Stimulated activated CD4-positive, alpha-beta T cell treated with anti-CD3 and anti-CD28 coated beads, Interleukin-15, amount 100 ng/mL, for 1 hour (primary cell): ENCODE results near the gene ZNF514.

Experiments used
- DNase-seq, 2 donors: peaks; one replicate each; pipeline ENCODE4 v3.0.0-alpha.2; 2020; ENCODE audit warnings: low read depth in 1 of 2, low spot score in 1 of 2

Gene ZNF514

DNA sequence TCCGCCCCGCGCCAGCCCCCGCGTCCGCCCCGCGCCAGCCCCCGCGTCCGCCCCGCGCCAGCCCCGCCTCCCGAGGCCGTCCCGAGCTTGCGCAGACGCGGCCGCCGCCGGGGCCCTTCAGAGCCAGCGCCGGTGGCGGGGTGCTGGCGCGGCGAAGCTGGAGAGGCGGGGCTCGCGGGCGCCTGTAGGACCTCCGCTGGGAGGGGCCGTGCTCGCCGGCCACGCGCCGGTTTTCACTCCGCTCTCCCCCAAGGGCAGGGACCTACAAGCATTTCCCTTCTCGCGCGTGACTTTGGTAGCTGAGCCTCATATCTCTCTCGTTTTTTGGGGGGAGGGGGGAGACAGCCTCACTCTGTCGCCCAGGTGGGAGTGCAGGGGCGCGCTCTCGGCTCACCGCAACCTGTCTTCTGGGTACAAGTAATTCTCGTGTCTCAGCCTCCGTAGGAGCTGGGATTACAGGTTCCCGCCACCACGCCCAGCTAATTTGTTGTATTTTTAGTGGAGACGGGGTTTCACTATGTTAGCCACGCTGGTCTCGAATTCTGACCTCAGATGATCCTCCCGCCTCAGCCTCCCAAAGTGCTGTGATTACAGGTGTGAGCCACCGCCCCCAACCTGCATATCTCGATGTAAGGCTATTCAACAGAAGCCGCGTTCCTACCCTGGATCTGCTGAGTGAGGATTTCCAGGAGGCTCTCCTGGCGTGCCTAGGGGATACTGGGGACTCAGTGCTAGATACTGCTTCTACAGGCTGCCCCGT is at the start of gene ZNF514:
TSS of gene ZNF514 (minus strand) at position 159 of the 760 bp plus-strand sequence. CDS start 6,595 bp downstream, outside the sequence.
- DNase-seq: peak; percentile 60 to 63

DNA sequence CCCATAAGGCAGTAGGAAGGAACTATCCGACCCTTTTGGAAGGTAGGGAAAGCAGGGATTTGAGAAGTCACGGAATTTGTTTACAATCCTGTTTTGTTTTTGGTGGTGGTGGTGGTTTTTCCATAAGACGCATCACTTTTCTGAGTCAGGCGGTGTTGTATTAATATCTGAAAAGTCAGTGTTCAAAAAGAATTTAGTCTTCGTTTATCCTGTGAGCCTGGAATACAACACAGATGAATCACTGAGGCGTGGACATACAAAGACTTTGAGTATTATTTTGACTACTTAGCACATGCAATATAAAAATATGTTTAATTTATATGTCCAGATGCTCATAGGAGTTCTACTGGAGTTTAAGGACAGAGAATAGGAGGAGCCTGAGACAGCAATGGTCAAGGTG is 48.5 kb upstream of the ZNF514 start:
- no peak for DNase-seq

DNA sequence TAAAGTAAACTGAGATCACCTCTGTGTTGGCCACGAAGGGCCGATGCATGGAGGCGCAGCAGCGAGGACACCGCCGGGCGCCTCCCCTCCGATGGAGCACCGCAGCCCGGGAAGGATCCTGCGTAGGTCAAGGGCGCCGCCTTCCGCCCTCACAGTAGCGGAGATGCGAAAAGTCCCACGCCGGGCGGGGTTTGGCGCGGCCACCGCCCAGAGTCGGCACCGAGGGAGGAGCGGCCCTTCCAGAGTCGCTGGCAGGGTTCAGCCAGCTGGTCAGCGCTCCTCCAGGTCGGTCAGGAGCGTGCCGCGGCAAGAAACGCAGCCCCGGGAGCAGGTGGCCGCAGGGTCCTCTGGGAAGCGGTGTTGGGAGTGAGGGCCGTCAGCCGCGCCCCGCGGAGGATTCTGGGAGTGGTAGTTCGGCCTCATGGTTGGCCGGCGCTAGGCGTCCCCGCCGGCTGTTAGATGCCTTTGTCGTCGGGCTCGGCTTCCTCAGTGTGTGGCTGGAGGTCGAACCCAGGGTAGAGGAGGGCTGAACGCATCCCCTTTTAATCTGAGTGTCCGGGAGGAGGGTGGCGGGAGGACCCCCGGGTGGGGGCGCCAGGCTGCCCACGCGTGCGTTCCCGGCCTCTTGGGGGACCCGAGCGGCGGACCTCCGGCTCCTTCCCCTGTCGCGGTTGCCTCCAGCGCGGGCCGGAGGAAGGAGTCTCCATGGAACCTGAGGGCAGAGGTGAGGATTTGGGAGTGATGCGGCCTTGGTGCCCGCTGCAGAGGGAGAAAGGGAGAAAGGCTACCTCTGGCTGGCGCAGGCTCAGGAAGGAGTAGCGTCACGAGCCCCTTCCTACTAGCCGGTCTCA is 47.7 kb upstream of the ZNF514 start, which contains the start of gene ZNF892:
TSS of gene ZNF892 (plus strand) at position 411 of the 851 bp plus-strand sequence. CDS start at position 706, 295 bp downstream.
- DNase-seq: peak; percentile 59 to 72

DNA sequence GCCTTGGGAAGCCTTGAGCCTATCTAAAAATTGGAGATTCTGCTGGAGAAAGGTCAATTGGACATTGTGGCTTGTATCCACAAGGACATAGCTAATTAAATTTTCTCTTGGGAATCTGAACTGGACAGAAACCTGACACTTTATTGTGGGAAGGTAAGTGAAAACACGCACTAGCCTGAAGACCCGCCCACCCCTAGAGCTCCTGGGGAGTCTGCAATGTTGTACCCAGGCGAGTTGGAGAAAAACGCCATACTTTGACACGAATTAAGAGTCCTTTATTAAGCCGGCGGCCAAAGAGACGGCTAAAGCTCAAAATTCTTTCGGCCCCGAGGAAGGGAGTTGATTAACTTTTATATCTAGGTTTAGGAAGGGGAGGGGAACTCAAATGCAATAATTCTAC is 46.4 kb upstream of the ZNF514 start:
- no peak for DNase-seq

DNA sequence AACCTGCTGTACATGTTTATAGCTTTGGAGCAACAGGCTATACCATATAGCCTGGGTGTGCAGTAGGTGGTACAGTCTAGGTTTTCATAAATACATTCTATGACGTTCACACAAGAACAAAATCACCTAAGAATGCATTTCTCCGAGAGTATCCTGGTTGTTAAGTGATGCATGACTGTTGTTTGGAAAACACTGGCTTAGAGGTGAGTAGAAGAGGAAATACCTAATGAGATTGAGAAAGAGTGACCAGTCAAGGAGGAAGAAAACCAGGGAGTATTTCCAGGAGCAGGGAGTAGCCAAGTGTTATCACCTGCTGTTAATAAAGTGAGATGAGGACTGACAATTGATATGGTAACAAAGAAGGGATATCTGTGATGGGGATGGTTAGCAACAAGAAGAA is 44.7 kb upstream of the ZNF514 start:
- no peak for DNase-seq

DNA sequence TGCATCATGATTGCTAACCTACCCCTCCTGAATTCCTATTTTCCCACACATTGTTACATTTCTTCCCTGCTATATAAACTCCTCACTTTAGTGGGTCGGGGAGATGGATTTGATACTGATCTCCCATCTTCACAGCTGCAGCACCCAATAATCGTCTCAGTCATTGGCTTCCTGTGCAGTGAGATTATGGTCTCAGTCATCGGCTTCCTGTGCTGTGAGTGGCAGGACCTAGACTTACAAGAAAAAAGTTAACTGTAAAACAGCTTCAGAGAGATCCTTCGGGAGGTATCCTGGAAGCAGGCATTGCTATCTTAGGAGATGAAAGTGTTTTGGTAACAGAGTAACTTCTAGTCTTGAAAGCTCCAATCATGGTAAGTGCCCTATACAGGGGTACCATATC is 44.3 kb upstream of the ZNF514 start:
- DNase-seq: no peak

DNA sequence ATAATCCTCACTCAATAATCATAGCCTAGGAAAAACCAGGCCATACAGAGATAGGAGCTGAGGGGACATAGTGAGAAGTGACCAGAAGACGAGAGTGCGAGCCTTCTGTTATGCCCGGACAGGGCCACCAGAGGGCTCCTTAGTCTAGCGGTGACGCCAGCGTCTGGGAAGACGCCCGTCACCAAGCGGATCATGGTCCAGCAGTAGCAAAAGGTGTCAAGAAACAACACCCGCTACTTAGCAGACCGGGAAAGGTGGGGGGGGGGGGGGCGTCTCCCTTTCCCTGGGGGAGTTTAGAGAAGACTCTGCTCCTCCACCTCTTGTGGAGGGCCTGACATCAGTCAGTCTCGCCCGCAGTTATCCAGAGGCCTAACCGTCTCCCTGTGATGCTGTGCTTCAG is 33.3 kb upstream of the ZNF514 start:
- DNase-seq: peak; percentile 7 to 25

DNA sequence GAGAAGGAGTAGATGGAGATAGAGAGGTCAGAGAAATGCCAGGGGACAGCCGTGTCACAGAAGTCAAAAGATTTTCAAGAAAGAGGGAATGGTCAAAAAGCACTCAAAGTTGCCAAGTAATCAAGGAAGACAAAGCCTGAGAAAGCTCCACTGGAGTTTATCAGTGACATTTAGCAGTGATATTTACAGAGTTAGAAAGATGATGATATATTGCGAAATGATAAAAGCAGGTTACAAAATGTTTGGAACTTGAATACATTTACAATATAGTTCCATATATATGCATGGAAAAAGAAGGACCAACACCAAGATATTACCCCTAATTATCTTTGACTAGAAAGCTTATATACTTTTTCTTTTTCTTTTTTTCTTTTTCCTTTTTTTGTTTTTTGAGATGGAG is 26.3 kb upstream of the ZNF514 start:
- no peak for DNase-seq

DNA sequence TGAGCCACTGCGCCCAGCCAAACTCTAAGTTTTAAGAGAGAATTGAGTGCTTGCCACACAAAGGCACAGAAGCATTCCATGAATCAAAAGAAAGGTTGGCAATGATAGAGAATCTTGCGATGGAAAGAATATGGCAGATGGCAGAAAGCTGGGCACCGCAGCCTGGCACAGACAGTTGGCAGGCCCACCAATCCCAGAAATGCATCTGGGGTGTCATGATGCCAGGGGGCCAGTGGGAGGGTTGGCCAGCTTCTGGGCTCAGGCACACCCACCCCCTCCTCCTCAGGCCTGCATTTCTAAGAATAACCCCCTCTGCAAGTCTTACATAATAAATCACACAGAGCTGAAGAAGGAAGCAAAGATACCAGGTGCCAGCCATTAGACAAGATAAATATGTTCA is 25.5 kb upstream of the ZNF514 start:
- no peak for DNase-seq

DNA sequence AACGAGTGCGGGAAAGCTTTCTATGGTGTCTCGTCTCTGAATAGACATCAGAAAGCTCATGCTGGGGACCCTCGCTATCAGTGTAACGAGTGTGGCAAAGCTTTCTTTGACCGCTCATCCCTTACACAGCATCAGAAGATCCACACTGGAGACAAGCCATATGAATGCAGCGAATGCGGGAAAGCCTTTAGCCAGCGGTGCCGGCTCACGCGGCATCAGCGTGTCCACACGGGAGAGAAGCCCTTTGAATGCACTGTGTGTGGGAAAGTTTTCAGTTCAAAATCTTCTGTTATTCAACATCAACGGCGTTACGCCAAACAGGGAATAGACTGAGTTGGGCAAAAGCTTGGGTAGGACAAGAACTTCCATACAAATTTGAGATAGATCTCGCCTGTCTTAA is 22.1 kb upstream of the ZNF514 start:
- DNase-seq: no peak

DNA sequence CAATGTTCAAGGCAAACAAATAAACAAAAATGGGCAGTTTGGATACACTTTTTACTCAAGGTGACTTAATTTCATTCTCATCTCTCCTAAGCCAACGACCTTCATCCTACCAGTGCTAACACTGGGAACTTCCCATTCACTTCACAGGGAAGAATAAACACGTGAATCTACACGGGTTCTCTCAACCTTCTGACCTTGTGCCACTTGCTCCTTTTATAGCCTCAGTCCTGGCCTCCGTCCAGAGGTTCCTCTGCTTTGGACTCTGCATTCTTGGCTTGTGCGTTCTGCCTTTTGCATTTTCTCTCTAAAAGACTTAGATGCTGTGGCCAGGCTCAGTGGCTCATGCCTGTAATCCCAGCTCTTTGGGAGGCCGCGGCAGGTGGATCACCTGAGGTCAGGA is 19.8 kb upstream of the ZNF514 start:
- no peak for DNase-seq

DNA sequence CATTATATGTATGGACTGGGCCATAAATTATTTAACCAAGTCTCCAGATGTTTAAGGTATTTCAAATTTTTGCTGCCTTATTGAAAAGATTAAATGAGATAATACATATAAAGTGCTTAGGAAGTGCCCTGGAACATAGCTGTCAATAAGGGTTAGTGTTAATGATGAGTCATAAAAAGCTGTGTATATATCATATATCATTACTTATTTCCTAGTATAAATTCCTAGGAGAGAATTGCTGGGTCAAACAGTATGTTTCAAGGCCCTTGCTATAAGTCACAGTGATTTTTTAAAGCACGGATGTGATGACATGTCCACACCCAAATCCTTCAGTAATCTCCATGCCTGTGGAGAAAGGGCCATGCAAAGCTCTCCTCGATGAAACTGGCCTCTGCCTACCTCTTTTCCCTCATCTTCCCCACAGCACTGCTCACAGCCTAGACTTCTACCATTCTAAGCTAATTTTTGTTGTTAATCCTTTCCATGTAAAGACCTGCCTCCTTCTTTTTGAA is 14.4 kb upstream of the ZNF514 start:
- DNase-seq: no peak

DNA sequence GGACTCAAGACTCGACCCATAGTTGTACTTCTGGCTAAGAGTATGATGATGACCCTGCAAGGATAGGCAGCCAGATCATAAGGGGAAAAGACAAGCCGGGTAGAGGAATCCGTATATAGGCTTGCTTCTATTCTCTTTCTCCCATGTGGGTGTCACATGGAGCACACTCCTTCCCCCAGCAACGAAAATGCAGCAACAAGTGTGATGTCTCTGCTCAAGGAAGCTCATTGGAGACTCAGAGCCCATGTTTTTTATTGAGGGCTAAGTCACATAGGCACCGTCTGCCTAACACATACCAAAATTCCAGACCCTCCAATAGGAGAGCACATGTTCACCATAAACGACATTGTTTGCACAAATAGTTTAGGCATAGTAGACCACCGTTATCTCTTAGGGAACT is 12.3 kb upstream of the ZNF514 start:
- no peak for DNase-seq

DNA sequence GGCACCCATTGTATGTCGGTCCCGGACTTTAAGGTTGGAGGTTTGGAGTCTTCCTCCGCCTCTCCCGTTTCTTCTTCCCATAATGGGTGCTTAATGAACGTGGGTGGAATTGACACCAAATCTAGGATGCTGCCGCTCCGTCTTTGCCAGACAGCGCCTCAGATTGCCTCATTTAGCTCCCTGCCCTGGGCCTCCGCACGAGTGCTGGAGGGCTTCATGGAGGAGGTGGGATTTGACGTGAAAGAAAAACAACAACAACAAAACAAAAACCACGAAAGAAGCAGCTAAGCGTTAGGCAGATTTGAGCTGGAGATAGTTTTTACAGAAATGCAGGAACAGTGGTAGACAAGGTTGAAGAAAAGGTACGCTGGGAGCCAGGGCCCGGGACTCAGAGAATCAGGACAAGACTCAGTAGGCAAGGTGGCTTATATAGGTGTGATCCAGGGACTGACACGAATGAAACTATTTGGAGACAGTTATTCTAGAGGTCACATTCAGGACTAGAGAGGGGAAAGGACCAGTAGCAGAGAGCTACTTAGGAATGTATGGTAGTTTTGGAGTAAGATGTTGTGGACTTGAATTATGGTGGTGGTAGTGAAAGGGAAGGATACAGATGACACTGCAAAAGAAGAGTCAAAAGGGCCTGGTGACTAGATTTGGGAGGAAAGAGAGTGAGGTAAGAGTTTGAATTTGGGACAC is 6.6 kb upstream of the ZNF514 start:
- no peak for DNase-seq

DNA sequence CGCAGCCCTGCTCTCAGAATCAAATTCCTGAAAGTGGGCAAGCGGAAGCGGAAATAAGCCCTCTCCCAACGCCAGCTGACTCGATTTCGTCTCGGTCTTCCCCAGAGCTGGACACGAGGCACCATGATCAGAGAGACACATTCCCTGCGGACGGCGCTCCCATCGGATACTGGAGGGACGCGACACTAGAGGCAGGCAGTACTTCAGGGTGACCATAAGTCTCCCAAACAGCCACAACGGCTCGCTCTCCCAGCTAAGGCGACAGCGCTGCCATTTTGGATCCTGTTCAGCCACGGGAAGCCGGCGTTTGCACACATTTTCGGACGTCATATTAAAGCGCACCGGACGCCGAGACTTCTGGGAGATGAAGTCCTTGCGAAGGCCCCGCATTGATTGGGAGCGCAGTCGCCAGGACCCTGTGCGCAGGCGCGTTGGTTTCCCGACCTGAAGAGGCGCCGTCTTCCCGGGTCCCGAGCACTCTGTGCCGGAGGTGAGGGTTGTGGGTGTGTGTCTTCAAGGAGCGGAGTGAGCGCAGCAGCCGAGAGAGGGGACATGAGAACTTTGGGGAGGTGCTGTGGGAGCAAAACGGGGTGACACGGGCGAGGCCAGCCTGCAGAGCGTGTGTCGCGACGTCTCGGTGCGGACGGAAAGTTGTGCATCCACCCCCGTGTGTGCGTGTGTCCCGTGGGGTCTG is 5.9 kb upstream of the ZNF514 start, which contains the start of gene ZNF2:
TSS of gene ZNF2 (plus strand) at position 439 of the 694 bp plus-strand sequence. CDS start 10,418 bp downstream, outside the sequence.
- DNase-seq: peak; percentile 91

DNA sequence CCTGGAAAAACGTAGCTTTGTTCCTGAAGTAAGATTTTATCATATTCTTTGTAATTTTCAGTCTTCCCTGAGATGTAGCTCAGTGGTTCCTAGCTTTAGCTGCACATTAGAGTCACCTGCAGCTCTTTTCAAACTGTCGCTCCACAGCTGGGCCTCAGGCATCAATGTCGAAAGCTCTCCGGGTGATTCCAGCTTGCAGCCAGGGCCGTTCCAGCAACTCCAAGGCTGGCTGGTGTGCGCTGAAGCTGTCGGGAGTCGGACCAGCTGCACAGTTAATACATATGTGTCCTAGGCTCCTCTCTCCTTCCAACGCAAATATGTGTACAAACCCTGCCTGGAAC is 5.4 kb upstream of the ZNF514 start:
- DNase-seq: no peak

DNA sequence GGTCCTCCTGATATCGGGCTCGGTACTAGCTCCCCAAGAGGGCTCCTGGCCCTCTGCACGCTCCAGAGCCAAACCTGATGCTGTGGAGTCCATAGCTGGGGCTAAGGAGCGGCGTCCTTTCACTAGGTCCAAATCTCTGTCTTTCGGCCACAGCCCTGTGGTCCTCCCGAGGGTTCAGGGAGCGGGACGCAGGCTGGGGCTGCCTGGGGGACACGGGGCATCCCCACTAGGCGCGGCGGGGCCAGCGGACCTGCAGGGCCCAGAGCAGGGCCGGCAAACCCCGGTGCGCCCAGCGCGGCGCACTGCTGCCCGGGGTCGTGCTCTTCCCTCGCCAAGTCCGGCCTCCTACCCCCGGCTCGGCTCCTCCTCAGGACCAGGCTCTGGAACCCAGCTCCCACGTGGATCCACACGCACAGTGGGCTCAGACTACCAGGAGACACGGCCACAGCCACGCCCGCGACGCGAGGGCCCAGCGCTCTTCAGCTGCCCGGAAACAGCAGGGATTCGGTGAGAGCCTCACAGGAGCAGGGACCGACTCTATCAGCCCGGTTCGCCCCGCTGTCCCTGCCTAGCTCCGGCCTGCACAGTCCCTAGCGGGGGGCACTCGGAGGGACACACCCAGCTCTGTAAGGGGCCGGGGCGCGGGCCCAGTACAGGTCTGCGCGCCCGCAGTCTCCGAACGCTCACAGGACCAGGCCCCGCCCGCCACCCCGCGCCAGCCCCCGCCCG is 593 bp downstream of the ZNF514 start:
- DNase-seq: no peak

DNA sequence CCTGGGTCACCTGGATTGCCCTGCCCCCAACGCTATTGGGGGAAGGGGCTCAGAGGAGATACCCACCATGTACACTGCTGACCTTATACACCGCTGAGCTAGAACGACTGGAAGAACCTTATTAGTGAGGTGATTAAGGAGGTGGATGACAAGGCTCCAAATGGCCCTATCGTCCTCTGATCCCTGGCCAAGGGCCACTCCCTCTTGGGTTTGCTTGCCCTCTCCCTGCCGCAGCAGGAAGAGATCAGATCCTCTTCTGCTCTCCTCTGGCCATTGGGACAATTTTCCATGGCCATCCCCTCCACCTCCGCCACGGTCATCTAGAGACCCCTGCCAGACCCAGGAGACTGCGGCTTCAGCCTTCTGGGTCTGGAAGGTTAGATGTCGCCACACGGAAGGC is 1.2 kb downstream of the ZNF514 start:
- no peak for DNase-seq

DNA sequence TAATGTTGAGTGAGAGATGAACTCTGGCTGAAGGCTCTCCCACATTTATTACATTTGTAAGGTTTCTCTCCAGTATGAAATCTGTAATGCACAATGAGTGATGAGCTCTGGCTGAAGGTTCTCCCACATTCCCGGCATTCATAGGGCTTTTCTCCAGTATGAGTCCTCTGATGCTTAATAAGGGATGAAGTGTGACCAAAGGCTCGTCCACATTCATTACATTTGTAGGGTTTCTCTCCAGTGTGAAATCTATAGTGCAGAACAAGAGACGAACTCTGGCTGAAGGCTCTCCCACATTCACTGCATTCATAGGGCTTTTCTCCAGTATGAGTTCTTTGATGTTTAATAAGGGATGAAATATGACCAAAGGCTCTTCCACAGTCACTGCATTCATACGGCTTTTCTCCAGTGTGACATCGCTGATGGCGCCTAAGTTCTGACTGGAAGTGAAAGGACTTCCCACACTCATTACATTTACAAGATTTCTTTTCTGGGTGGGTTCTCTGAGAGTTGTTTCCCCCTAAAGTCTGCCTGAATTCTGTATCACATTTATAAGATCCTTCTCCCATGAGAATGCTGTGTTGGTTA is 10.2 kb downstream of the ZNF514 start:
- DNase-seq: no peak

DNA sequence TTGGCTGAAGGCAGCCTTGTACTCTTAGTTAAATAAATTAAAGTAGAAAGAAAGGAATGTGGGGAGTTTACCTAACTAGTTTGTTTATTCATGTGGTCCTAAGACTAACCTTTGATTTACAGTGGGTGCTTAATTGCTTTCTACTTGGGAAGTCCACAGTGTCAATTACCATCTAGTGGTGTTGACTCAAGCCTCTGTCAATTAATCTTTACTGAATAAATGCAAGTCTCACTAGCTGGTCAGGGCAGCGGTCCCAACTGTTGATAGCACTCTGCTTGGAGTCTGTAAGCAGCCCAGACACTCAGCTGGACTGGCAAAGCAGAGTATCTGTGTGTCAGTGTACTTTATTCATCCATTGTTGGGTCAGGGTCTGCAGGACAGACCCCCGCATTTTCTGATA is 15.8 kb downstream of the ZNF514 start:
- DNase-seq: no peak
